Activated CD4-positive, alpha-beta T cell treated with anti-CD3 and anti-CD28 coated beads, Interleukin-2, Interleukin-6, amounts not matched to agents 100 ng/mL and 50 ng/mL, durations not matched to agents 16 hours and 8 hours (primary cell): ENCODE measurements around the gene PROC.
"Not testable (repeated sequence)": the region's sequence is repeated elsewhere in the genome, so short reads cannot be mapped to it uniquely, and the experiment has no call there.

Experiments
- DNase-seq: peaks from one replicate; pipeline ENCODE4 v3.0.0-alpha.2; 2020

The PROC gene

DNA sequence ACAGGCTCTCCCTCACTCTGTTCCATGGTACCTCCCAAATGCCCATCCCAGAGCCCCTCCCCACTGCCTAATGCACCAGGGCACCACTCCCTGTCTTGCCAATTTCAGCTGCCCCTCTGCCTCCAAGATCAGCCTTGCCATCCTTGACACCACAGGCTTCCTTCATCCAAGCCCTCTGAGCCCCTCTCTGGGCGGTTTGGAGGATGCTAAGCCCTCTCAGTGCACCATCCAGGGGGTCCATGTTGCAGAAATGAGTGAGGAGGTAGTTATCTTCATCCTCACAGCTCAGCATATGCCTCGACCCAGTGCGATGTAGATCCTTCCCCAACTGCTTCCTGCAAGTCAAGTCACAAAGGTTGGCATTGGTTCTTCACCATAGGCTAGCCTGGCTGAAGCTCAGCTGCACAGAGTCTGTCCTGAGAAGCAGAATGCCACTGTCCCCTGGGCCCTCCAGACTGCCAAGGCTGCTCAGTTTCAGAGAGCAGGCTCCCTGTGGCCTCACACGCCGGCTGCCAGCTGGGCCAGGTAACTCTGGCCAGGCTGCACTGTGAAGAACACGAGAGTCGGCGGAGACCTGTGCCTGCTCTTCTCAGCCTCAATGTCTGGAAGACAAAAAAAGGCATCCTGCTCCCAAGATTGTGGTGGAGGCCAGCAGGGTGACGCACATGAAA is 20.5 kb upstream of the PROC start:
- no peak for DNase-seq

GRCh38 chr2:127398239-127398590 is 20.0 kb upstream of the PROC start:
- peak; percentile 81 for DNase-seq

- DNase-seq = no peak
These were observed 17.7 kb upstream of the PROC start for GRCh38 chr2:127400533-127400896.

GRCh38 chr2:127400897-127401756 is 17.1 kb upstream of the PROC start:
- peak; percentile 41 for DNase-seq

GRCh38 chr2:127401757-127402695 is 16.2 kb upstream of the PROC start:
- peak; percentile 36 for DNase-seq

DNA sequence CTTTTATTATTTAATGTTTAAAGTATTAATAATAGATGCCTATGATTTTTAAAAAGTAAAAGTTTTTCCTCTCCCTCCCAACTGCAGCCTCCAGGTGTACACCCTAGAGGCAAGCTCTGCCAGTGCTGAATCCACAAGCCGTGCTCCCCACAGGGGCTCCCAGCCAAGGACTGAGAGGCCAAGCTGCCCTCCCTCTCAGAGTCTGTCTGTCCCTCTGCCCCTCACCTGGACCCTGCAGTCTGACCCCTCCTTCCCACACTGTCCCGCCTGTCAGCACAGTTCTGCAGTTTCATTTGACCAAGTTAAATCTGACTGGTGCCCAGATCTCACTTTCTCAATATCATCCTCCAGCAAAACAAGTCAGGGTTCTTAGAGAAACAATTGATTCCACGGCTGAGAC is 14.8 kb upstream of the PROC start:
- no peak for DNase-seq

GRCh38 chr2:127404466-127405254 is 13.6 kb upstream of the PROC start:
- no peak for DNase-seq

DNA sequence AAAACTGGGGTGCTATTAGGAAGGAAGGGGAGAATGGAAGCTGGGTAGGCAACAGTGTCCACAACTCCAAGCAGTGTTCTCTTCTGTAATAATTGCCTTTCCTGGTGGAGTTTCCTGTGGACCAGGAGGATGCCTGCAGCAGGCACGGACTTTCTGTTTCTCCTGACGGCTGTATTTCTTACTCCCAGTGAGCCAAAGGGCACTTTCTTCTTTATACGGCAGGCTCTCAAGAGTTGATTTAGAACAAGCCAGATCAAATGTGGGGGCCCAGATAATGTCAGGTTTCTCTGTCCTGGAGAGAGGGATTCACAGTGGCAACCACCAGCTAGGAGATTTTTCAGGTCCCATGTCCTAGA is 13.0 kb upstream of the PROC start:
- no peak for DNase-seq

- no peak for DNase-seq
These were observed 11.8 kb upstream of the PROC start for GRCh38 chr2:127406454-127406853.

- DNase-seq = no peak
These were observed 11.1 kb upstream of the PROC start for GRCh38 chr2:127407091-127407490.

- DNase-seq = no peak
These were observed 10.6 kb upstream of the PROC start for GRCh38 chr2:127407661-127408003.

DNA sequence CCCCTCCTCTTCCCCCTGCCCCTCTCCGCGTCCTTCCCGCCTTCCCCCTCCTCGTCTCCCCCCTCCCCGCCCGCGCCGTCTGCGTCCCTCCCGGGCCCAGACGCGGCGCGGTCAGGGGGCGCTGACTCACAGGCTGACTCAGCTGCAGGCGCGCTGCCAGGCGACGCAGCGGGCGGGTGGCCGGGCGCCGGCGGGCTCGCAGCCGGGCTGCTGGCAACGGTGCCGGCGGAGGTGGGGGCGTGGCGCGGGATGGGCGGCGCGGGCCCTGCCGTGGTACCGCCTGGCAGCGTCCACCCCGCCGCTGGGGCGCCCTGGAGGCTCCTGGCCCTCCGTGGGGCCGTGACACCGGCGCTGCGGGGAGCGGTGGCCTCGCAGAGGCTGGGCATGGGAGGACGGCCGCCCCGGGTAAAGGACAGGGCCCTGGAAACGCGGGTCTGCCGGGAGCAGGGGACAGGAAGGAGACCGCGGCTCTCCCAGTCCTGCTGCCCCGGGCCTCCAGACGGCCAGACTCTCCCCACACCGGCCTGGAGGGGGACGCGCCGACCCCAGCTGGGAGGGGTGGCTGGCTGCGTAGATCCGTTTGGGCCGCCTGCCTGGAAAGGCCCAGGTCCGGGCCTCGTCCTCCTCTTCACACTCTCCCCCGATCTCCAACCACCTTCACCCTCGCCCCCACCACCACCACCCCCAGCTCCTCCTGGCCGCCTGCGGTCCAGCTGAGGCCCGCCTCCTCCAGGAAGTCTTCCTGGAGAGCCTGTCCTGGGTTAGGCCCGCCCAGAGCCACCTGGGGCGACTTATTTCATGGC is 10.0 kb upstream of the PROC start:
- DNase-seq = peak; percentile 91

DNA sequence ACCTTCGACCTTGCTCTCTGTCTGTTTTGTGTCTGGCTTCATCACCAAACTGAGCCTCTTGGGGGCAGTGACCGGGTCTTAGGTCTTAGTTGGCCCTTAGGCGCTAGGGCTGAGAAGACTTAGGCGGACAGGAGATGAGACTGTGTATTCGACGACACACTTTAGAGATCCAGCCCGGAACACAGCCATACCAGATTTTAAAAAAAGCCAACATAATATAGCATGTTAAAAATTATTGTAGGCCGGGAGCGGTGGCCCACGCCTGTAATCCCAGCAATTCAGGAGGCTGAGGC is 9.5 kb upstream of the PROC start:
- no peak for DNase-seq

- not testable (repeated sequence) for DNase-seq
These were observed 8.5 kb upstream of the PROC start for GRCh38 chr2:127409716-127410115.

GRCh38 chr2:127410871-127411652 is 7.2 kb upstream of the PROC start:
- DNase-seq = peak; percentile 83

- no peak for DNase-seq
These were observed 6.4 kb upstream of the PROC start for GRCh38 chr2:127411653-127412369.

- no peak for DNase-seq
These were observed 5.0 kb upstream of the PROC start for GRCh38 chr2:127413200-127413599.

DNA sequence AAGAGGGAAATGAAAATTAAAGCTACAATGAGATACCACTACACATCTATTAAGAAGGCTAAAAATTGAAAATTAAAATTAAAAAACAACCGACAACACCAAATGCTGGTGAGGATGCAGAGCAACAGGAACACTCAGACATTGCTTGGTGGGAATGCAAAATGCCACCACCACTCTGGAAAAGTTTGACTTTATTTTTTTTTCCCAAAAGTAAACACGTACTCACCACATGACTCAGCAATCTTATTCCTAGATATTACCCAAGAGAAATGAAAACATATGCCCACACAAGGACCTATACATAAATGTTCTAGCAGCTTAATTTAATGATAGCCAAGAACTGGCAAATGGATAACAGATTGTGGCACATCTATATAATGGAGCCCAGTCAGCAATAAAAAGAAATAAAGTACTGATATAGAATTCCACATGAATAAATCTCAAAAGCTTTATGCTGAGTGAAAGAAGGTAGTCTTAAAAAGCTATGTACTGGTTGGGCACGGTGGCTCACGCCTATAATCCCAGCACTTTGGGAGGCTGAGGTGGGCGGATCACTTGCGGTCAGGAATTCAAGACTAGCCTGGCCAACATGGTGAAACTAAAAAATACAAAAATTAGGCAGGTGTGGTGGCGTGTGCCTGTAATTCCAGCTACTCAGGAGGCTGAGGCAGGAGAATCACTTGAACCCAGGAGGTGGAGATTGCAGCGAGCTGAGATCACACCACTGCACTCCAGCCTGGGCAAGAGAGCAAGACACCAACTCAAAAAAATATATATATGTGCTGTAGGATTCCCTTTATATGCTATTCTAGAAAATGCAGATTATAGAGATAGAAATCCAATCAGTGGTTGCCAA is 4.2 kb upstream of the PROC start:
- DNase-seq = no peak
